Measurements from ENCODE around the gene FFAR2.

The FFAR2 gene

DNA sequence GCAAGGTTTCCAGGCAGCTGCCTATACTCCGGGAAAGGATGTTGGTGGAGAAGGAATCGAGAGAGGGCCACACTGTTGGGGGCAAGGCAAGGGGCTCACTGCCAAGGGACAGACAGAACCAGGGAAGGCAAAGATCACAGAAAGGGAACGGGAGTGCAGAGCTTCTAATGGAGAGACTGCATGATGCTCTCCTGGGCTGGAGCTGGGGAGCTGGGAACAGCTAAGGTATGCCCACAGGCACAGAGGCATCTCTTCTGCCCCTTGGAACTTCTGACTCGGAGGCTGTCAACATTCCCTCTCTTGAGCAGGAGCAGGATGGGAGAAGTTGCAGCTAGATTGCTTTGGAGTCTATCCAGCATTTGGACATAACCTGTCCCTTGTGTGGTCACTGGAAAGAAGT, 22.4 kb upstream of the FFAR2 start:
- no peak for DNase-seq (ENCODE audit: low read depth, low spot score)

DNA sequence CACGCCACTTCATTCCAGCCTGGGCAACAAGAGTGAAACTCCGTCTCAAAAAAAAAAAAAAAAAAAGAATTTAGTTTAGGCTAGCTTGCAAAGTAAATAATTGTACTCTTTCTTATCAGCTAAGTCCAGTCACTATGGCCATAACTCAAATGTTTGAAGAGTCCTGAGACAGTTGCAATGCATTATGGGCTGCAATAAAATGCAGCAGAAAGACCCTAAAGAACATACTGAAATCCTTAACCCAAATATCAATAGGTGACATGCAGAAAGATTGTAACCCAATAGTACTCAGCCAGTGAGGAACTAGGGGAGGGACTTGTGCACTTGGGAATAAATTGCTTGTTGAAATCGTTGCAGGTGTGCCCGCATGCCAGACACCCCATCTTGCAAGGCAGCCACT, 20.9 kb upstream of the FFAR2 start:
- no peak for DNase-seq (ENCODE audit: low read depth, low spot score)

- no peak for DNase-seq (ENCODE audit: low read depth, low spot score)
Observed at GRCh38 chr19:35429698-35430408, 18.2 kb upstream of the FFAR2 start.

- no peak for DNase-seq (ENCODE audit: low read depth, low spot score)
Observed at GRCh38 chr19:35430409-35431144, 17.5 kb upstream of the FFAR2 start.

- DNase-seq (ENCODE audit: low read depth, low spot score), result no peak
Observed at GRCh38 chr19:35431145-35431807, 16.8 kb upstream of the FFAR2 start.

DNA sequence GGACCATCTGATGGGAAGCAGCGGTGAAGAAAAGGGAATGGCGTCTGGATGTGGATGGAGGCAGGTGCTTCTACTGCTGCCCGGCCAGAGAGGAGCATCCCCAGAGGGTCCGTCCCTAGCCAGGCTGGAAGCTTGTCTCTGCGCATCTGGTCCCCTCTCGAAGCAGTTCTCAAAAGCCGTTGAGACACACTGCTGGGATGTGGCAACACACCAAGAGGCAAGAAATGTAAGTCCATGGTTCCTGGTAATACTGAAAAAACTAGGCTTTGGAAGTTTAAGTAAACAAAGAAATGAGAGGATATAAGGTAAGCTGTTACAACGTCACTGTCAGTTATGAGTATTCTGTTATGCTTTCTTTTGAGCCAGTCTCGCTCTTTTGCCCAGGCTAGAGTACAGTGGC, 15.1 kb upstream of the FFAR2 start:
- DNase-seq (ENCODE audit: low read depth, low spot score), result no peak

DNA sequence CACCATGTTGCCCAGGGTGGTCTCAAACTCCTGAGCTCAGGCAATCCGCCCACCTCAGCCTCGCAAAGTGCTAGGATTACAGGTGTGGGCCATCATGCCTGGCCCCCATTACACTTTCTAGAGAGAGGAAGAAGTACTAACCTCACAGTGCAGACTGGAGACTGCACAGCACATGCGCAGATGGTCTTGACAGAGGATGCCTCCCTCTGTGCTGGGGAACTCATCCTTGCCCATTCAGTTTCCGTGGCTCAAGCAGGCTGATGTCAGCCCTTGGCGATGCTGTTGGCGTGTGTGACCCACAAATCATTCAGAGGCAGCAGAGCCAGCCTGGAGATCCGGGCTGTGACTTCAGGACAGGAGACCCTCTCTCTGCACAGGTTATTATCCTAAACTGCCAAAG, 14.6 kb upstream of the FFAR2 start:
- DNase-seq (ENCODE audit: low read depth, low spot score), result no peak

DNA sequence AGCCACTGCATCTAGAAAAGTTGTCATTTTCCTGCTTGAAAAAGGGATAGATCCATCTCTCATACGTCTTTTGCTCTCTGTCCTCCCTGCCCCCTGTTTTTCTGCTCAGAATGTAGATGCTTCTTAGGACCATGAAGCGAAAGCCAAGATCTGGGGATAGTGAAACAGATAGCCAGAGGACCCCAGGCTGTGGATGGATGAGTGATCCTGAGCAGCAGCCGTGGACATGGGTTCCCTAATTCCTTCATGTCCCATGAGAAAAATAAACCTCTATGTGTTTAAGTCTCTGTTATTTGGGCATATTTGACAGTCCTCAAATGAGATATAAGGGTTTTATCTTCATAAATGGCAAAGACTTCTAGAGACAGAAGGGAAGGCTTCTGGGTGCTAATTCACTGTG, 12.2 kb upstream of the FFAR2 start:
- no peak for DNase-seq (ENCODE audit: low read depth, low spot score)

GRCh38 chr19:35436477-35437405, 11.3 kb upstream of the FFAR2 start:
- no peak for DNase-seq (ENCODE audit: low read depth, low spot score)

DNA sequence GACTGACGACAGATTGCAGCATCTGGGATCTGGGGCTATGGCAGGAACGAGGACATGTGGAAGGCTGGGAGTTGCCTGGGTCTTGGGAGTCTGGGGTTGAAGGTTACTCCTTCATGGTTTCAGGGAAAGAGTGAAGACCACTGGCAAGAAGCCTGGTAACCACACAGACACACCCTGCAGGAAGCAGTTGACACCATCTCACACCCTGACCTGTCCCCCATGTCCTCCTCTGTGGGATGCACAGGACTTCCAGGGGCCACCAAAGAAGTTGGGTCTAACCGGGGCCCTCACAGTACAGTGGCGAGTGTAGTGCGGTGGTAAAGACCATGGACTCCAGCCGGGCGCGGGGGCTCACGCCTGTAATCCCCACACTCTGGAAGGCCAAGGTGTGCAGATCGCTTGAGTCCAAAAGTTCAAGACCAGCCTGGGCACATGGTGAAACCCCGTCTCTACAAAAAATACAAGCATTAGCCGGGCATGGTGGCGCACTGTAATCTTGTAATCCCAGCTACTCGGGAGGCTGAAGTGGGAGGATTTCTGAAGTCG, 10.6 kb upstream of the FFAR2 start:
- DNase-seq (ENCODE audit: low read depth, low spot score), result no peak

DNA sequence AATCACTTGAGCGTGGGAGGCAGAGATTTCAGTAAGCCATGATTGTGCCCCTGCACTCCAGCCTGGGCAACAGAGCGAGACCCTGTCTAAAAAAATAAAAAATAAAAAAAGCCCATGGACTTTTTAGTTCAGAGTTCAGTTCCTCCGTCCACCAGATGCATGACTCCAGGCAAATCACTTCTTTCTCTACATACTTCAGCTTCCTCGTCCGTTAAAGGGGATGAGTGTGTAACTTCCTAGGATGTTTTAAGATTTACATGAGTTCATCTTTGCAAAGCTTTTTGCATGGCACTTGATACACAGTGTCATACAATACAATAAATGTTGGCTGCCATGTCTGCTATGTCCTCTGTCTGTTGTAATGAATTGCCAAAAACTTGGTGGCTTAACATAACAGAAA, 10.0 kb upstream of the FFAR2 start:
- DNase-seq (ENCODE audit: low read depth, low spot score), result no peak

GRCh38 chr19:35438527-35438926, 9.5 kb upstream of the FFAR2 start:
- no peak for DNase-seq (ENCODE audit: low read depth, low spot score)

DNA sequence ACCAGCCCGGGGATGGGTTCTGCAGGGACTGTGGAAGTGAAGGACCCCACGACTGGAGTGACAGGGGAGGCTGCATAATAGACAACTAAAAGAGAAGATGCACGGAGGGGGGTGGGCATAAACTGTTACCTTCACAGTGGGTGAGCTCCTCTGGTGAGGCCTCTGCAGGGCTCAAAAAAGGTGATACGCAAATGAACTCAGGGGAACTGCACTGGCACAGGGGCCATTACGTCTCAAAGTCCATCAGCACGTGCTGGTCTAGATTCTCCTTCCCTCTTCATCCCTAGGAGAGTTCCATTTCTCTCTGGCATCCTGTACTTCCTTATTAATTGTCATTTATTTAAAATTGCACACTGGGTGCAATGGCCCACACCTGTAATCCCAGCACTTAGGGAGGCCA, 8.1 kb upstream of the FFAR2 start:
- DNase-seq (ENCODE audit: low read depth, low spot score), result no peak

DNA sequence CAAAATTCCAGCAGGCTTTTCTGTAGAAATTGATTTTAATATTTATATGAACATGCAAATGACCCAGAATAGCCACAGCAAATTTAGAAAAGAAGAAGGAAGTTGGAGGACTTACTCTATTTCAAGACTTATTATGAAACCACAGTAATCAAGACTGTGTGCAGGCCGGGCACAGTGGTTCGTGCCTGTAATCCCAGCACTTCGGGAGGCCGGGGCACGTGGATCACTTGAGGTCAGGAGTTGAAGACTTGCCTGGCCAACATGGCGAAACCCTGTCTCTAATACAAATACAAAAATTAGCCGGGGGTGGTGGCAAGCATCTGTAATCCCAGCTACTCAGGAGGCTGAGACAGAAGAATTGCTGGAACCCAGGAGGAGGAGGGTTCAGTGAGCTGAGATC, 6.0 kb upstream of the FFAR2 start:
- DNase-seq (ENCODE audit: low read depth, low spot score), result no peak

DNA sequence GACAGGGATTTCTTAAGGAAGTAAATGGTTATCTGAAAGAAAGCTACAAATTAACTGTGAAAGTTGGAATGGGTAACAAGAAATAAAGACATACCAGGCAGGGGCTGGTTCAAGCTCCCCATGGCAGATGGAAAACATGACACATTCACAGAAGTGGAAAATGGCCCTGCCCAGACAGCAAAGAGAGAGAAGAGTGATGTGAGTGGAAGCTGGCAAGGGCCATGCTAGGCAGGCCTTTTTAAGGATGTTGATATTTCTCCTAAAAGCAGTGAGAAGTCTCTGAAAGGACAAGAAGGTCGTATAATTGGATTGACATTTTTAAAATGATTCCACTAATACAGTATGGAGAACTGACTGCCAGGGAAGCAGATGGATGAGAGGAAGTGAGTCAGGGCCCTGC, 3.3 kb upstream of the FFAR2 start:
- no peak for DNase-seq (ENCODE audit: low read depth, low spot score)

DNA sequence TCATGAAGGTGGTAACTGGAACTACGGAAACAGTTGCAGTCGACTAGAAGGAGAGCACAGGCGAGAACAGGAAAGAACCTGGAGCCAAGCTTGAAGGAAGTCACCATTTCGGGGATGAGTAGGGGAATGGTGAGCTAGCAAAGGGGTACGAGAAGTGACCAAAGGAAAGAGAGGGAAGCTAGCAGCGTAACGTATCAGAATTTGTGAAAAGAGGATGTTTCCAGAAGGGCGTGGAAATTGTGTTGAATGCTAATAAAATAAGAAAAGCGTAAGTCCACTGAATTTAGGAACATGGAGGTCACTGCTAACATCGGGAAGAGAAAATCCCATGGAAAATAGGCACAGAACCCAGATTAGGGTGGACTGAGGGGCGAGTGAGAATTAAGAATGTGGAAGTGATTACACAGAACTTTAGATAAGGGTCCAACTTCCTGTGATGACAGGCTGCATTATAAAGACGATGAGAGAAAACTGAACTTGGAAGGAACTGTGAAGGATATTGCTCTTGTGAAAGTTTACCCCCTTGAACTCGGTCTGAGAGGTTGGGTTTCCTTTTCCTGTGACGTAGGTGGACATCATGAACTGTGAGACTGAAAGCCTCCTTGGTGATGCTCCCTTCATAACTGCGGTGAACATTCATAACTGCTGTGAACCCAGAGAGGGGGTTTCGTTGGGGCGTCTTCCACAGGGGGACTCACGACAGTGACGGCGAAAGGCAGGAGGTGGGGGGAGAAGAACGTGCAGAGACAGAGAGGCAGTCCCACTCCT, 2.0 kb upstream of the FFAR2 start:
- no peak for DNase-seq (ENCODE audit: low read depth, low spot score)

GRCh38 chr19:35449359-35450043, 1.4 kb downstream of the FFAR2 start:
- no peak for DNase-seq (ENCODE audit: low read depth, low spot score)

DNA sequence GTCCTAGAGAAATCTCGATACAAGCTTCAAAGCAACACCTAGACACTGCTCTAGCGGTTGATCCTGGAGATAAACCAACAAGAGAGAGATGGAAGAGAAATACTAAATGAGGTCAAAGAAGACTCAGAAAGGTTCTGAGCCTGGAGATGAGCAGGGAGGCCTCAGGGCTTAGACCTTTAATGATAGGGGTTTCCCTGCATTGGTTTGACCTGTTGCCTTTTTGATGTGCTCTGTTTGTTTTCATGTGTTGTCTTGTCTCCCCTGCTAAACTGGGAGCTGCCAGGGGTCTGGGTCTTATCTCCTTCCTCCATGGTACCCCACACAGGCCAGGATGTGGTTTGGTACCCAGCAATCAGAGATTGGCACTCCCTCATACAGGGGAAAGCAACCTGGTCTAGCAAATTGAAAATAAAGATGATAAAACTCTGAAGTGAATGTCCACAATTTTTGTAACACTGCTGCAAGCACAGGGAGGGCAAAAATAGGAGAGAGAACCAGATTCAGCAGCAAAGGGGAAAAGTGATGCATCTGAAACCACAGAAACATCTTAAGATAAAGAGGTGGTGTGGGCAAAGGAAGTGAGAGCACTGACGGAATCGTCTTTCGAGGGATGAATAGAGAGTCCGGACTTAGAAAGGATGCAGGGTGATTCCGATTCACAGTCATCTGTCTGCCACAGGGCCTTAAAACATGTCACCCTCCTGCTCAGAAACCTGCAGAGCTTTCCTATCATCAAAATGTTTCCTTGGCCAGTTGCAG, 3.5 kb downstream of the FFAR2 start:
- no peak for DNase-seq (ENCODE audit: low read depth, low spot score)

GRCh38 chr19:35454663-35455062, 6.6 kb downstream of the FFAR2 start:
- no peak for DNase-seq (ENCODE audit: low read depth, low spot score)
